ENCODE measurements around the gene SRPK2. TPM values are rescaled to one million over a fixed set of nuclear protein-coding genes. Genes with fewer than 3 reads are reported as not detected.

Gene SRPK2
- total and polyA plus RNA-seq, 2 of the 13 experiments (the other 11 are each of a cell fraction or from before 2014, with no cell fraction given): 10.1 to 22.3 TPM

DNA sequence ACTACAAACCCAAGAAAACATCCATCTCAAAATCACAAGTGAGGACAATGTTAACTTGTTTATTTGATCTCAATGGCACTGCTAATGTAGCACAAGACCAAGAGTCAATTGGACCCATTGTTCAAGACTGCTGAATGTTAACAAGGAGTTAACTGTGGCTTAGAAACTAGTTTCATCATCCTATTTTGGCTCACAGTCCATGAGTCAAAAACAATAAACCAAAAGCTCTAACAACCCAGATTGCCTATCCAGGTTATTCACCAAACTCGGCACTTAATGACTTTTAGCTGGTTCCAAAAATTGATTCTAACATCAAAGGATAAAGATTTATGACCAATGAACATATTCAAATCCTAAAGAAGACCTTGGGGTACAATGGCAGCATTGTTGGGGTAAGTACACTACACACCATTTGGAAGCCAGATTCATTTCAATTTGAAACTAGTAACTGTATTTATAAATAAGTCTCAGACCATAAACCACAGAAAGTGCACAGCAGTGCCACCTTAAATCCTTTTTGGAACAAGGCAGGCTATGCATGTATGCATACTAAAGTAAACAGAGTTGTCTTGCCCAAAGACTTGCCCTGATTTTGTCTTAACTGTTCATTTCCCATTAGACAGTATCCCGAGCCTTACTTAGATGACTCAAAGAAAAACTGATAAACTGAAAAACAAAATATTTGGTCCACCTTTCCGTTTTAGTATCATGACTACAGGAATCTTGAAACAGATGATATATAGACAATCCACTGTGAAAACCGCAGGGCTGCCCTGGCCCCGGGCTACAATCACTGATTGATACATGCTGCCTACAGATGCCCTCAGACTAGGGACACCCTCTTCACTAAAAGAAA, 84.5 kb downstream of the SRPK2 start (continued):
- TF ChIP-seq KDM2A (CRISPR knock-in tag; IDR thresholded peaks at IDR 0.05; ENCODE audit: borderline replicate concordance, low read depth): no peak
- no peak for TF ChIP-seq ARID2 (CRISPR knock-in tag; IDR thresholded peaks at IDR 0.05; ENCODE audit: borderline replicate concordance)
- TF ChIP-seq HNF4A (CRISPR knock-in tag; IDR thresholded peaks at IDR 0.05): peak; percentile 70
- no peak for TF ChIP-seq TBL1XR1 (IDR thresholded peaks at IDR 0.05; ENCODE audit: borderline replicate concordance, low read length, partially characterized antibody)
- TF ChIP-seq, protein P1, sequence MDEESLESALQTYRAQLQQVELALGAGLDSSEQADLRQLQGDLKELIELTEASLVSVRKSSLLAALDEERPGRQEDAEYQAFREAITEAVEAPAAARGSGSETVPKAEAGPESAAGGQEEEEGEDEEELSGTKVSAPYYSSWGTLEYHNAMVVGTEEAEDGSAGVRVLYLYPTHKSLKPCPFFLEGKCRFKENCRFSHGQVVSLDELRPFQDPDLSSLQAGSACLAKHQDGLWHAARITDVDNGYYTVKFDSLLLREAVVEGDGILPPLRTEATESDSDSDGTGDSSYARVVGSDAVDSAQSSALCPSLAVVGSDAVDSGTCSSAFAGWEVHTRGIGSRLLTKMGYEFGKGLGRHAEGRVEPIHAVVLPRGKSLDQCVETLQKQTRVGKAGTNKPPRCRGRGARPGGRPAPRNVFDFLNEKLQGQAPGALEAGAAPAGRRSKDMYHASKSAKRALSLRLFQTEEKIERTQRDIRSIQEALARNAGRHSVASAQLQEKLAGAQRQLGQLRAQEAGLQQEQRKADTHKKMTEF (CRISPR knock-in tag; IDR thresholded peaks at IDR 0.05): 0 out of 2 replicates have a peak, but pooled peaks have one; percentile 19
- no peak for TF ChIP-seq HMG20B (CRISPR knock-in tag; conservative IDR thresholded peaks at IDR 0.05)
- no peak for TF ChIP-seq ZNF446 (CRISPR knock-in tag; IDR thresholded peaks at IDR 0.05)
- no peak for TF ChIP-seq ZNF468 (CRISPR knock-in tag; IDR thresholded peaks at IDR 0.05)
- peak; percentile 61; the same call in 1 of the 2 replicates for TF ChIP-seq GFI1 (CRISPR knock-in tag; IDR thresholded peaks at IDR 0.05; ENCODE audit: borderline replicate concordance)
- no peak for TF ChIP-seq ZNF496 (CRISPR knock-in tag; IDR thresholded peaks at IDR 0.05; ENCODE audit: insufficient replicate concordance)
- TF ChIP-seq CREM (IDR thresholded peaks at IDR 0.05): peak; percentile 23; the same call in 1 of the 2 replicates
- no peak for TF ChIP-seq CREM (CRISPR knock-in tag; IDR thresholded peaks at IDR 0.05)
- no peak for TF ChIP-seq DNMT1 (CRISPR knock-in tag; IDR thresholded peaks at IDR 0.05)
- TF ChIP-seq, protein P2, sequence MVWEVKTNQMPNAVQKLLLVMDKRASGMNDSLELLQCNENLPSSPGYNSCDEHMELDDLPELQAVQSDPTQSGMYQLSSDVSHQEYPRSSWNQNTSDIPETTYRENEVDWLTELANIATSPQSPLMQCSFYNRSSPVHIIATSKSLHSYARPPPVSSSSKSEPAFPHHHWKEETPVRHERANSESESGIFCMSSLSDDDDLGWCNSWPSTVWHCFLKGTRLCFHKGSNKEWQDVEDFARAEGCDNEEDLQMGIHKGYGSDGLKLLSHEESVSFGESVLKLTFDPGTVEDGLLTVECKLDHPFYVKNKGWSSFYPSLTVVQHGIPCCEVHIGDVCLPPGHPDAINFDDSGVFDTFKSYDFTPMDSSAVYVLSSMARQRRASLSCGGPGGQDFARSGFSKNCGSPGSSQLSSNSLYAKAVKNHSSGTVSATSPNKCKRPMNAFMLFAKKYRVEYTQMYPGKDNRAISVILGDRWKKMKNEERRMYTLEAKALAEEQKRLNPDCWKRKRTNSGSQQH (CRISPR knock-in tag; IDR thresholded peaks at IDR 0.05; ENCODE audit: low read depth): no peak
- peak; percentile 32; the same call in 1 of the 2 replicates for TF ChIP-seq ZNF331 (CRISPR knock-in tag; IDR thresholded peaks at IDR 0.05)
- no peak for TF ChIP-seq SIN3A (IDR thresholded peaks at IDR 0.05; ENCODE audit: borderline replicate concordance, low read depth, low read length)
- TF ChIP-seq, protein P3, sequence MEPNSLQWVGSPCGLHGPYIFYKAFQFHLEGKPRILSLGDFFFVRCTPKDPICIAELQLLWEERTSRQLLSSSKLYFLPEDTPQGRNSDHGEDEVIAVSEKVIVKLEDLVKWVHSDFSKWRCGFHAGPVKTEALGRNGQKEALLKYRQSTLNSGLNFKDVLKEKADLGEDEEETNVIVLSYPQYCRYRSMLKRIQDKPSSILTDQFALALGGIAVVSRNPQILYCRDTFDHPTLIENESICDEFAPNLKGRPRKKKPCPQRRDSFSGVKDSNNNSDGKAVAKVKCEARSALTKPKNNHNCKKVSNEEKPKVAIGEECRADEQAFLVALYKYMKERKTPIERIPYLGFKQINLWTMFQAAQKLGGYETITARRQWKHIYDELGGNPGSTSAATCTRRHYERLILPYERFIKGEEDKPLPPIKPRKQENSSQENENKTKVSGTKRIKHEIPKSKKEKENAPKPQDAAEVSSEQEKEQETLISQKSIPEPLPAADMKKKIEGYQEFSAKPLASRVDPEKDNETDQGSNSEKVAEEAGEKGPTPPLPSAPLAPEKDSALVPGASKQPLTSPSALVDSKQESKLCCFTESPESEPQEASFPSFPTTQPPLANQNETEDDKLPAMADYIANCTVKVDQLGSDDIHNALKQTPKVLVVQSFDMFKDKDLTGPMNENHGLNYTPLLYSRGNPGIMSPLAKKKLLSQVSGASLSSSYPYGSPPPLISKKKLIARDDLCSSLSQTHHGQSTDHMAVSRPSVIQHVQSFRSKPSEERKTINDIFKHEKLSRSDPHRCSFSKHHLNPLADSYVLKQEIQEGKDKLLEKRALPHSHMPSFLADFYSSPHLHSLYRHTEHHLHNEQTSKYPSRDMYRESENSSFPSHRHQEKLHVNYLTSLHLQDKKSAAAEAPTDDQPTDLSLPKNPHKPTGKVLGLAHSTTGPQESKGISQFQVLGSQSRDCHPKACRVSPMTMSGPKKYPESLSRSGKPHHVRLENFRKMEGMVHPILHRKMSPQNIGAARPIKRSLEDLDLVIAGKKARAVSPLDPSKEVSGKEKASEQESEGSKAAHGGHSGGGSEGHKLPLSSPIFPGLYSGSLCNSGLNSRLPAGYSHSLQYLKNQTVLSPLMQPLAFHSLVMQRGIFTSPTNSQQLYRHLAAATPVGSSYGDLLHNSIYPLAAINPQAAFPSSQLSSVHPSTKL (CRISPR knock-in tag; IDR thresholded peaks at IDR 0.05): peak; percentile 72
- TF ChIP-seq CEBPB (IDR thresholded peaks at IDR 0.05; ENCODE audit: borderline replicate concordance, low read depth, low read length): peak; percentile 44; the same call in 1 of the 2 replicates
- no peak for TF ChIP-seq ADNP (CRISPR knock-in tag; IDR thresholded peaks at IDR 0.05)
- TF ChIP-seq SNAPC2 (CRISPR knock-in tag; IDR thresholded peaks at IDR 0.05): no peak
- no peak for TF ChIP-seq KDM4B (CRISPR knock-in tag; IDR thresholded peaks at IDR 0.05)
- TF ChIP-seq, protein P4, sequence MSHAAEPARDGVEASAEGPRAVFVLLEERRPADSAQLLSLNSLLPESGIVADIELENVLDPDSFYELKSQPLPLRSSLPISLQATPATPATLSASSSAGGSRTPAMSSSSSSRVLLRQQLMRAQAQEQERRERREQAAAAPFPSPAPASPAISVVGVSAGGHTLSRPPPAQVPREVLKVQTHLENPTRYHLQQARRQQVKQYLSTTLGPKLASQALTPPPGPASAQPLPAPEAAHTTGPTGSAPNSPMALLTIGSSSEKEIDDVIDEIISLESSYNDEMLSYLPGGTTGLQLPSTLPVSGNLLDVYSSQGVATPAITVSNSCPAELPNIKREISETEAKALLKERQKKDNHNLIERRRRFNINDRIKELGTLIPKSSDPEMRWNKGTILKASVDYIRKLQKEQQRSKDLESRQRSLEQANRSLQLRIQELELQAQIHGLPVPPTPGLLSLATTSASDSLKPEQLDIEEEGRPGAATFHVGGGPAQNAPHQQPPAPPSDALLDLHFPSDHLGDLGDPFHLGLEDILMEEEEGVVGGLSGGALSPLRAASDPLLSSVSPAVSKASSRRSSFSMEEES (CRISPR knock-in tag; IDR thresholded peaks at IDR 0.05): peak; percentile 68

Data from HepG2 (cell line).